Measurements from ENCODE around the gene PGAP6. TPM values are rescaled to one million over a fixed set of nuclear protein-coding genes. Genes with fewer than 3 reads are reported as not detected.

PGAP6 gene
- total and polyA plus RNA-seq, 2 of the 8 experiments (the other 6 are each of a cell fraction or from before 2014, with no cell fraction given), result 86.8 to 364 TPM

DNA sequence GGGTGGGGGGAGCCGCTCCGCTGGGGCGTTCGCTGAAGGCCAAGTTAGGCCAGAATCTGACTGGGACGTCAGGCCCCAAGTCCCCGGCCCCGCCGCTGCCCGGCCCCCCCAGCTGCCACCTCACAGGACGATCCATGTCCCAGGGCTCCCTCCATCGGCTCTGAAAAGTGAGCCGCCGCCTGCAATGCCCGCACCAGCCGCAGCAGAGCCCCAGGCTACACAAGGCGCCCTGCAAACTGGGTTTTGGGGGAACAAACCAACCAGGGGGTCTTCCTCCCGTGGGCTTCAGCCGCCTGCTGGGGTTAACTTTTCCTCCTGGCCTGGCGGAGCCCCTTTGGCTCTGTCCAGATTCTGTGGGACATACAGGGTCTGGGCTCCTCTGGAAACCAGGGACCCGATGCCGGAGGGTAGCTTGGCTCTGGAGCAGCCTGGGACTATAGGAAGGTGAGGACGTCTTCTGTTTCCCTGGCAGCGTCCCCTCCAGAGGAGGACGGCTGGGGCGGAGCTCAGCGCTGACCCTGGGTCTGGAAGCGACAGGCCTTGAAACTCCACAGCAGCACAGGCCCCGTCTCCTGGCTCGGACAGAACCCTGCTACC lies 16.1 kb upstream of the PGAP6 start (continued):
- TF ChIP-seq, protein P1, sequence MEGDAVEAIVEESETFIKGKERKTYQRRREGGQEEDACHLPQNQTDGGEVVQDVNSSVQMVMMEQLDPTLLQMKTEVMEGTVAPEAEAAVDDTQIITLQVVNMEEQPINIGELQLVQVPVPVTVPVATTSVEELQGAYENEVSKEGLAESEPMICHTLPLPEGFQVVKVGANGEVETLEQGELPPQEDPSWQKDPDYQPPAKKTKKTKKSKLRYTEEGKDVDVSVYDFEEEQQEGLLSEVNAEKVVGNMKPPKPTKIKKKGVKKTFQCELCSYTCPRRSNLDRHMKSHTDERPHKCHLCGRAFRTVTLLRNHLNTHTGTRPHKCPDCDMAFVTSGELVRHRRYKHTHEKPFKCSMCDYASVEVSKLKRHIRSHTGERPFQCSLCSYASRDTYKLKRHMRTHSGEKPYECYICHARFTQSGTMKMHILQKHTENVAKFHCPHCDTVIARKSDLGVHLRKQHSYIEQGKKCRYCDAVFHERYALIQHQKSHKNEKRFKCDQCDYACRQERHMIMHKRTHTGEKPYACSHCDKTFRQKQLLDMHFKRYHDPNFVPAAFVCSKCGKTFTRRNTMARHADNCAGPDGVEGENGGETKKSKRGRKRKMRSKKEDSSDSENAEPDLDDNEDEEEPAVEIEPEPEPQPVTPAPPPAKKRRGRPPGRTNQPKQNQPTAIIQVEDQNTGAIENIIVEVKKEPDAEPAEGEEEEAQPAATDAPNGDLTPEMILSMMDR (IDR thresholded peaks at IDR 0.05; ENCODE audit: control extremely low read depth in 1 of 3, insufficient read depth in 1 of 3, low read depth in 1 of 3, low read length in 3 of 3), result peak in 2 of 3 experiments; percentile 13 to 28; a peak in 3 of 4 replicates
- no peak; a peak in 1 of 4 replicates for TF ChIP-seq RAD21 (IDR thresholded peaks at IDR 0.05 in 1 of 2, conservative IDR thresholded peaks at IDR 0.05 in 1 of 2; ENCODE audit: low read depth in 2 of 2, low read length in 2 of 2)
- no peak for TF ChIP-seq EP300 (IDR thresholded peaks at IDR 0.05; ENCODE audit: borderline replicate concordance in 1 of 2, low read depth in 2 of 2, low read length in 2 of 2)
- TF ChIP-seq TAF7 (optimal IDR thresholded peaks at IDR 0.05; ENCODE audit: borderline replicate concordance, low read depth, low read length), result no peak
- no peak for TF ChIP-seq ZNF274 (IDR thresholded peaks at IDR 0.05; ENCODE audit: borderline replicate concordance, extremely low read depth, low read length)
- TF ChIP-seq RFX5 (IDR thresholded peaks at IDR 0.05; ENCODE audit: borderline replicate concordance, low read depth, low read length), result no peak
- TF ChIP-seq KDM1A (IDR thresholded peaks at IDR 0.05; ENCODE audit: borderline replicate concordance, low read length), result no peak
- no peak for TF ChIP-seq KDM4A (IDR thresholded peaks at IDR 0.05; ENCODE audit: low read depth, low read length, severe bottlenecking)
- TF ChIP-seq, protein P2, sequence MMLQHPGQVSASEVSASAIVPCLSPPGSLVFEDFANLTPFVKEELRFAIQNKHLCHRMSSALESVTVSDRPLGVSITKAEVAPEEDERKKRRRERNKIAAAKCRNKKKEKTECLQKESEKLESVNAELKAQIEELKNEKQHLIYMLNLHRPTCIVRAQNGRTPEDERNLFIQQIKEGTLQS (IDR thresholded peaks at IDR 0.05; ENCODE audit: insufficient read depth, low read depth, low read length), result no peak
- TF ChIP-seq CTBP2 (IDR thresholded peaks at IDR 0.05; ENCODE audit: borderline replicate concordance, insufficient read depth, insufficient read length, low read length), result no peak
- 0 out of 2 replicates have a peak, but pooled peaks have one; percentile 22 for TF ChIP-seq CREB1 (IDR thresholded peaks at IDR 0.05)
- no peak for TF ChIP-seq YY1 (IDR thresholded peaks at IDR 0.05; ENCODE audit: low read depth, low read length)
- no peak for TF ChIP-seq PHF8 (conservative IDR thresholded peaks at IDR 0.05; ENCODE audit: low read depth, low read length)

Measured in H1 (cell line).